Heart left ventricle (tissue), 16 donors: ENCODE measurements around the gene RND3. TPM values are rescaled to one million over a fixed set of nuclear protein-coding genes. Genes with fewer than 3 reads are reported as not detected.

Experiments used
- ATAC-seq, 4 donors: fragments of 200-7000 bp; cut with Tn5 transposase; one replicate each; pipeline ENCODE4 v1.9.1; 2020 to 2022; ENCODE audit warnings: moderate library complexity in 4 of 4, mild to moderate bottlenecking in 3 of 4, moderate number of reproducible peaks in 1 of 4
- DNase-seq, 5 donors: peaks; one replicate each; pipeline ENCODE4 v3.0.0-alpha.2; 2020
- H3K27ac ChIP-seq, 12 donors: fragments of 200-600 bp; sonication (generic) in 4 of 12; one replicate each; pipeline versions ENCODE4 v1.5.0 to v1.8.0; 2016 to 2022; ENCODE audit warnings: mild to moderate bottlenecking in 2 of 12
- H3K27me3 ChIP-seq, 9 donors: fragments of 200-600 bp; sonication (generic) in 2 of 9; one replicate each; pipeline versions ENCODE4 v1.5.1 to v1.8.0; 2016 to 2022; ENCODE audit warnings: mild to moderate bottlenecking in 3 of 9
- H3K36me3 ChIP-seq, 9 donors: fragments of 200-600 bp; sonication (generic) in 2 of 9; one replicate each; pipeline versions ENCODE4 v1.5.0 to v1.8.0; 2018 to 2022; ENCODE audit warnings: mild to moderate bottlenecking in 2 of 9
- H3K4me1 ChIP-seq, 12 donors: fragments of 200-600 bp; sonication (generic) in 4 of 12; one replicate each; pipeline versions ENCODE4 v1.5.0 to v1.8.0; 2016 to 2022; ENCODE audit warnings: mild to moderate bottlenecking in 3 of 12
- H3K4me3 ChIP-seq, 12 donors: fragments of 200-600 bp; sonication (generic) in 4 of 12; one replicate each; pipeline versions ENCODE4 v1.5.0 to v1.8.0; 2017 to 2022; ENCODE audit warnings: mild to moderate bottlenecking in 9 of 12, moderate library complexity in 4 of 12
- H3K9me3 ChIP-seq, 12 donors: fragments of 200-600 bp; sonication (generic) in 4 of 12; one replicate each; pipeline versions ENCODE4 v1.5.0 to v1.8.0; 2016 to 2022; ENCODE audit warnings: mild to moderate bottlenecking in 1 of 12
- POLR2A ChIP-seq, 2 donors: fragments of 450-650 bp; IDR thresholded peaks; one replicate each; pipeline ENCODE4 v1.6.1; 2017; ENCODE audit warnings: antibody characterized with exemption in 2 of 2, mild to moderate bottlenecking in 2 of 2, moderate library complexity in 2 of 2
- WGBS, 4 donors: extraction: QIAGEN DNeasy Blood & Tissue Kit in 2 of 4; methylation state at CpG; one replicate each; pipeline versions ENCODE4 v1.1.5 to v1.1.7; 2013 to 2018; 5-methylcytosine and 5-hydroxymethylcytosine counted together
- intact Hi-C, 10 donors: fragments of 100-400 bp; cut with DNase I; formaldehyde crosslinking; loops; one replicate each; pipeline versions ENCODE4 v1.11.1 to v1.14.2; 2022
- polyA plus RNA-seq, 2 donors: library from polyadenylated mRNA; stranded (reverse); fragments of 200-250 nt; gene quantifications; one replicate each; pipeline ENCODE4 v1.2.3, GENCODE V29; 2013
- total RNA-seq, 9 donors: library from RNA; depleted of rRNA in 2 of 9; stranded (reverse); fragments of >200 nt in 2 of 9; fragmentation: NEBNext Ultra II Directional in 3 of 9; extraction: Animal tissue kit (Norgen Biotek cat#: 25700) in 3 of 9; gene quantifications; one replicate each; pipeline versions ENCODE4 v1.1.0 to v1.2.4, GENCODE V29; 2016 to 2023
- TF ChIP-seq, protein P1 (sequence below), 12 donors: fragments of 200-600 bp; sonication (generic) in 4 of 12; IDR thresholded peaks; one replicate each; pipeline versions ENCODE4 v1.5.0 to v1.8.0; 2018 to 2022; ENCODE audit warnings: antibody characterized with exemption in 12 of 12, mild to moderate bottlenecking in 5 of 12
- donor health status: ischemic (EF 13 %, LVEDD 7.1; RV severe dilation, severe dysfunction).
- donor health status: healthy with polysubstance abuse.
- donor health status: DM: no; HTN: yes; CAD: no.
- donor health status: DM: no; HTN: no; CAD: no.
- donor health status: ischemic (EF 25% LVEDD 6.9; RV normal size, moderate dysfunction).
- donor health status: ischemic (EF 25% LVEDD 5.7; RV mildly dilated, moderate dysfunction).
- donor health status: healthy.
- donor health status: DM: yes; HTN: yes; CAD: no.
- donor health status: ischemic (EF 35%, LVEDD 5.7; RV mildly dilated, moderate dysfunction).
- donor health status: nonischemic (EF 11% LVEDD 7.7; RV severe dilation, severe dysfunction).
- donor health status: DM: yes; HTN: yes; CAD: no.
- donor health status: PGD.
- donor health status: ischemic (EF 29% LVEDD 5.4; RV normal size, mild dysfunction).
- donor health status: nonischemic (EF 23%, LVEDD 6.1; RV moderate dilation, normal function).

RND3 gene
- total and polyA plus RNA-seq, 11 donors = 16.8 to 40.1 (median 30.2) TPM

DNA sequence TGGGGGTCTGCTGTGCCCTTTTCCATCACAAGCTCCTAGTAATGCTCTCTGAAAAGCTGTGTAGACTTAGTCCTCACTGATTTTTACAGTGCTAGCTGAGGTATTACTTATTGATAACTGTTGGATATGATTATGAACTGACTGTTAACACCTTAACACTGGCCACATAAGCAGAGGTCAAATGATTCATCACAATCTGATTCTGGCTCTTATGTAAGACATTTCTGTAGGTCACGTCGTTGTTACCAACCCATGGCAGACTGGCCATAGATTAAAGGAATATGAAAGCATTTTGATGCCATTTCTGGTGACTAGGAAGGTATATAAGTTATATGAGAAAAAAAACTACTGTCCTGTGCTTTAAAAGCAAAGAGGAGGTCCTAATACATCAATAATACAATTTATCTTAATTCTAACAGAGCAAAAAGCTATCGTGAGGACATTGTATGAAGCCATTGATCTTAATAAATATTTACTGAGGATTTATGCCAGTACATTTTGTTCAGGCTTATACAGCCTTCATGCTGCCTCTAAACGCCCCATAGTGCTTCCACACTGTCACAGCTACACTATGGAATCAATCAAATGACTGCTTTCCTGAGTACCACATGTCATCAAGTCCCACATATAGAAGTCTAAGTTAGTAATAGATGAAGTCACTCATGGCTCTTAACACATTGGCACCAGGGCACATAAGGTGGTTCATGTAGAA, 6.9 kb upstream of the RND3 start:
- Histone ChIP-seq H3K9me3 (no peaks in the 10 kb centered on the region), H3K4me3 (no peak overlapping the region), H3K36me3 (no peaks in the 10 kb centered on the region), H3K27me3 (no peaks in the 10 kb centered on the region), H3K4me1 (peaks cover 0 to 6% (median 0%) of the 10 kb centered on the region in 12 donors), H3K27ac (no peak overlapping the region)
- TF ChIP-seq, protein P1, sequence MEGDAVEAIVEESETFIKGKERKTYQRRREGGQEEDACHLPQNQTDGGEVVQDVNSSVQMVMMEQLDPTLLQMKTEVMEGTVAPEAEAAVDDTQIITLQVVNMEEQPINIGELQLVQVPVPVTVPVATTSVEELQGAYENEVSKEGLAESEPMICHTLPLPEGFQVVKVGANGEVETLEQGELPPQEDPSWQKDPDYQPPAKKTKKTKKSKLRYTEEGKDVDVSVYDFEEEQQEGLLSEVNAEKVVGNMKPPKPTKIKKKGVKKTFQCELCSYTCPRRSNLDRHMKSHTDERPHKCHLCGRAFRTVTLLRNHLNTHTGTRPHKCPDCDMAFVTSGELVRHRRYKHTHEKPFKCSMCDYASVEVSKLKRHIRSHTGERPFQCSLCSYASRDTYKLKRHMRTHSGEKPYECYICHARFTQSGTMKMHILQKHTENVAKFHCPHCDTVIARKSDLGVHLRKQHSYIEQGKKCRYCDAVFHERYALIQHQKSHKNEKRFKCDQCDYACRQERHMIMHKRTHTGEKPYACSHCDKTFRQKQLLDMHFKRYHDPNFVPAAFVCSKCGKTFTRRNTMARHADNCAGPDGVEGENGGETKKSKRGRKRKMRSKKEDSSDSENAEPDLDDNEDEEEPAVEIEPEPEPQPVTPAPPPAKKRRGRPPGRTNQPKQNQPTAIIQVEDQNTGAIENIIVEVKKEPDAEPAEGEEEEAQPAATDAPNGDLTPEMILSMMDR (IDR thresholded peaks at IDR 0.05) = no peak
- no peak for TF ChIP-seq POLR2A (IDR thresholded peaks at IDR 0.05)
- intact Hi-C loops = loop anchor here in 2 of 10 donors (5.0 to 10.0 kb wide), 2 partner anchors 118 to 560 kb away; no protein-coding TSS in a partner anchor
- no peak for ATAC-seq
- no peak for DNase-seq
- 60 to 68% (median 66%) methylated on average over 4 of the region's 4 CpGs for WGBS, 4 donors

DNA sequence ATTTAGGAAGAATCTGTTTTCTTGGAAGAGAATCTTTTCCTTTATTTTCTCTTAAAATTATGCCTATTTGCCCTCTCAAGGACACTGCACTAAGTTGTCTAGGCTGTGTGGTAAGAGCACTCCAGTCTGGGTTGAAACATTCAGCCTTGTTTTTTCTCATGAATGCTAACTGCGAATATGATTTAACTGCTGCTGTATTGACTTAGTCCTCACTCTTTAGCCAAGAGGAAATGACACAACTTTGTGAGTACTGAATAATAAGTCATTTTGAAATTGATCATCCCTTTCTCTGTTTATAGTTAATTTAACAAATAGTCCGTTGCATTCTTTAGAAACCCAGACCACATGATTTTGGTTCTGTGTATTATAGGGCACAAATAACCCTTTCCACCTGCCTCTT, 4.5 kb upstream of the RND3 start:
- H3K4me1 ChIP-seq = peaks cover 0 to 6% (median 0%) of the 10 kb centered on the region in 12 donors
- ATAC-seq (no peak), DNase-seq (no peak)
- WGBS, 4 donors = 53 to 66% (median 56%) methylated on average over 2 of the region's 2 CpGs
- H3K4me3 ChIP-seq = no peak overlapping the region
- no peaks in the 10 kb centered on the region for H3K9me3 ChIP-seq
- H3K27ac ChIP-seq = peak overlapping the region in 1 of 12 donors; percentile 9
- no peaks in the 10 kb centered on the region for H3K27me3 ChIP-seq
- H3K36me3 ChIP-seq = no peaks in the 10 kb centered on the region
- intact Hi-C loops = loop anchor here in 2 of 10 donors (5.0 to 10.0 kb wide), 2 partner anchors 120 to 563 kb away; no protein-coding TSS in a partner anchor
- TF ChIP-seq POLR2A (IDR thresholded peaks at IDR 0.05) = no peak
- TF ChIP-seq, protein P1 (IDR thresholded peaks at IDR 0.05) = no peak

DNA sequence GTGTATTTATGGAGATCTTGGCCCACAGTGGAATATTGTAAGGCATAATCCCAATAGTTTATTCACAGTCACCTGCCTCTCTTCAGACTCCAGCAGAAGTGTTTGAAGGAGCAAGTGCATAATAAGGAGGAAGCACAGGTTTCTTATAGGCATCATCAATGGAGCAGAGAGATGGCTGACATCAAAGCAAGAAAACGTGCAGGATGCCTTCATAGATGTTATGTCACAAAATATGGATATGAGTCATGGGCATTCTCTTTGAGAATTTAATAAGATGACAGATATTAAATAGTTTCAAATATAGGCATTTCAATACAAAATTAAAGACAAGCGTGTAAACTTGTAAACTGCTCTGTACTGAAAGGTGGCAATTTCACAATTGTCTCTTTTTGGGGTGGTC, 4.0 kb upstream of the RND3 start:
- H3K4me3 ChIP-seq = no peak overlapping the region
- H3K9me3 ChIP-seq = no peaks in the 10 kb centered on the region
- ATAC-seq (no peak), DNase-seq (no peak)
- no peak for TF ChIP-seq POLR2A (IDR thresholded peaks at IDR 0.05)
- TF ChIP-seq, protein P1 (IDR thresholded peaks at IDR 0.05) = no peak
- intact Hi-C loops = loop anchor here in 2 of 10 donors (5.0 to 10.0 kb wide), 2 partner anchors 121 to 563 kb away; no protein-coding TSS in a partner anchor
- 77 to 85% (median 80%) methylated on average over 2 of the region's 2 CpGs for WGBS, 4 donors
- no peaks in the 10 kb centered on the region for H3K36me3 ChIP-seq
- peaks cover 0 to 6% (median 0%) of the 10 kb centered on the region in 12 donors for H3K4me1 ChIP-seq
- H3K27me3 ChIP-seq = peaks cover 0 to 1% (median 0%) of the 10 kb centered on the region in 9 donors
- H3K27ac ChIP-seq = no peak overlapping the region

DNA sequence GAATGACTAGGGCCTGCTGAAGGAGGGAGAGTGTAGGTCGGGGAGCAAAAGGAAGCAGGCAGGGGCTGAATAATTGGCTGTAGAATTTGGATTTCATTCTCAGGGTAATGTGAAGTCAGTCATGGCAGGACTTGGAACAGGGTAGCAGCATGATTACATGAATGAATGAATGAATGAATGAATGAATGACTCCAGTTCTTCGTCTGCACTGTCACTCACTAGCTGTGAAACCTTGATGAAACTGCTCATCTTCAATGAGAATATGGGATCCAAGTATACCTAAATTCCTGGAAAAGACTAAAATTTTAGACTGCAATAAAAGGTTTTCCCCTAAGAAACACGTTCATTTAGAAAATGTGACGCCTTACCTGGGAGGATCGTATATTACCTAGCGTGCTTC, 3.0 kb upstream of the RND3 start:
- 80 to 89% (median 83%) methylated on average over 6 of the region's 6 CpGs for WGBS, 4 donors
- intact Hi-C loops = loop anchor here in 2 of 10 donors (5.0 to 10.0 kb wide), 2 partner anchors 122 to 564 kb away; no protein-coding TSS in a partner anchor
- TF ChIP-seq POLR2A (IDR thresholded peaks at IDR 0.05) = no peak
- TF ChIP-seq, protein P1 (IDR thresholded peaks at IDR 0.05) = no peak

More for the DNA sequence above, 3.0 kb upstream of the RND3 start:
- Histone ChIP-seq H3K4me1 (peaks cover 0 to 6% (median 0%) of the 10 kb centered on the region in 12 donors), H3K4me3 (no peak overlapping the region), H3K27me3 (peaks cover 0 to 11% (median 0%) of the 10 kb centered on the region in 9 donors), H3K9me3 (no peaks in the 10 kb centered on the region), H3K27ac (no peak overlapping the region), H3K36me3 (no peaks in the 10 kb centered on the region)
- no peak for DNase-seq
- no peak for ATAC-seq
